Measurements from ENCODE around the gene EIF3I. TPM values are rescaled to one million over a fixed set of nuclear protein-coding genes. Genes with fewer than 3 reads are reported as not detected.

Gene EIF3I
- total and polyA plus RNA-seq, 2 of the 13 experiments (the other 11 are each of a cell fraction or from before 2014, with no cell fraction given) = 210 to 223 TPM

GRCh38 chr1:32255072-32256071 lies 33.2 kb downstream of the EIF3I start (continued):
- peak; percentile 66 for TF ChIP-seq TFE3 (CRISPR knock-in tag; IDR thresholded peaks at IDR 0.05)
- peak; percentile 88 for TF ChIP-seq ZNF652 (CRISPR knock-in tag; IDR thresholded peaks at IDR 0.05; ENCODE audit: borderline replicate concordance, low read depth)
- 0 out of 2 replicates have a peak, but pooled peaks have one; percentile 19 for TF ChIP-seq CREM (IDR thresholded peaks at IDR 0.05)
- no peak for TF ChIP-seq CREM (CRISPR knock-in tag; IDR thresholded peaks at IDR 0.05)
- TF ChIP-seq CEBPB (IDR thresholded peaks at IDR 0.05; ENCODE audit: borderline replicate concordance, low read depth, low read length) = peak; percentile 69; the same call in 1 of the 2 replicates
- TF ChIP-seq ZNF768 (CRISPR knock-in tag; IDR thresholded peaks at IDR 0.05) = no peak
- peak; percentile 51; the same call in 1 of the 2 replicates for TF ChIP-seq BHLHE40 (IDR thresholded peaks at IDR 0.05; ENCODE audit: low read length)
- TF ChIP-seq CREB1 (IDR thresholded peaks at IDR 0.05) = peak; percentile 33; the same call in 1 of the 2 replicates
- peak; percentile 80 for TF ChIP-seq CREB1 (CRISPR knock-in tag; IDR thresholded peaks at IDR 0.05)
- peak; percentile 24; the same call in 1 of the 2 replicates for TF ChIP-seq HDAC1 (CRISPR knock-in tag; IDR thresholded peaks at IDR 0.05)
- peak; percentile 78; the same call in 1 of the 2 replicates for TF ChIP-seq ELF3 (CRISPR knock-in tag; IDR thresholded peaks at IDR 0.05)
- TF ChIP-seq YY1 (IDR thresholded peaks at IDR 0.05; ENCODE audit: insufficient read depth, insufficient replicate concordance, low read depth, low read length) = peak; percentile 79
- TF ChIP-seq ONECUT2 (CRISPR knock-in tag; IDR thresholded peaks at IDR 0.05) = peak; percentile 55; the same call in 1 of the 2 replicates
- no peak for TF ChIP-seq ZNF543 (CRISPR knock-in tag; IDR thresholded peaks at IDR 0.05)
- TF ChIP-seq GABPB1 (CRISPR knock-in tag; IDR thresholded peaks at IDR 0.05) = peak; percentile 42; the same call in 1 of the 2 replicates
- peak; percentile 69; the same call in 1 of the 2 replicates for TF ChIP-seq KAT8 (CRISPR knock-in tag; IDR thresholded peaks at IDR 0.05)
- no peak for TF ChIP-seq ZSCAN22 (CRISPR knock-in tag; IDR thresholded peaks at IDR 0.05)
- peak; percentile 77 for TF ChIP-seq HNF1B (CRISPR knock-in tag; IDR thresholded peaks at IDR 0.05)
- TF ChIP-seq ZMYM2 (CRISPR knock-in tag; IDR thresholded peaks at IDR 0.05) = 0 out of 2 replicates have a peak, but pooled peaks have one; percentile 30
- TF ChIP-seq ARID4A (CRISPR knock-in tag; IDR thresholded peaks at IDR 0.05; ENCODE audit: borderline replicate concordance) = peak; percentile 24; the same call in 1 of the 2 replicates
- TF ChIP-seq RBAK (CRISPR knock-in tag; IDR thresholded peaks at IDR 0.05) = 0 out of 2 replicates have a peak, but pooled peaks have one; percentile 27

Data from HepG2 (cell line).